GM18861 (cell line): ENCODE results near the gene SFSWAP.

Experiments used
- ATAC-seq: cut with Tn5 transposase; IDR thresholded peaks from one replicate; pipeline ENCODE4 v1.9.1; 2021; ENCODE audit not compliant: unreplicated experiment

Gene SFSWAP

GRCh38 chr12:131830914-131831571 is 120.2 kb downstream of the SFSWAP start:
- ATAC-seq, result no peak

- ATAC-seq, result no peak
Observed at GRCh38 chr12:131831635-131832041, 120.7 kb downstream of the SFSWAP start.

DNA sequence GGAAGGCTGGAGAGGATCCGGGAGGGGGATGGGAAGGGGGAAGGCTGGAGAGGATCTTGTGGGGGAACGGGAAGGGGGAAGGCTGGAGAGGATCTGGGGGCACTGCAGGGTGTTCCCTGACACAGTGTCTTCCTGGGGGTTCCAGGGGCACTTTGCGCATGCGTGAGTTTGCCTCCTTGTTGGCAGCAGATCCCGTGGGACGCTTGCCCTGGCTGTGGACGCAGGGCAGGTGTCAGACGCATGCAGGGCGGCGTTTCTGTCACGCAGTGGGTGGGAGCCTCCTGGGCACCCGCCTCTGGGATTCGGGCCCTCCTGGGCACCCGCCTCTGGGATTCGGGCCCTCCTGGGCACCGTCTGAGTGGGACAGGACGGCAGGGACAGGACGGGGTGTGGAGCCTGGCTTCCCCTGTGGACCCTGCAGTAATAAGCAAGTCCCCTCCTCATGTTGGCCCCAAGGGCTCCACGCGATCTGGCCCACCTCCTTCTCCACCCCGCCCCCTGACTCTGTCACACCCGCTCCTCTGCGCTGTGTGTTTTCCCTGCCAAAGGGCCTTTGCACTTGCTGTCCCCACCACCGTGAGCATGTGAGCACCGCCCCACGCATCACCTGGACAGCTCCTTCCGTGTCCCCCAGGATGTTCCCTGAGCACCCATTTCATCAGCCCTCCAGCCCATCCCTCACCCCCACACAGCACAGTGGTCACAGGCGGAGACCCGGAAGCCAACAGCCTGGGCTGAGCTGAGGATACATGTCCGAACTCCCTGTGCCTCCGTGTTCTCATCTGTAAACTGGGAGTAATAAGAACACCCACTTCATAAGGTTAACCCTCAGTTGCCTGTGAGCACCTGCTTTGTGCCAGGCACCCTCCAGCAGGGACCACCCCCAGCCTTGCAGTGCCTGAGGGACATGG is 121.7 kb downstream of the SFSWAP start:
- ATAC-seq, result no peak

- no peak for ATAC-seq
Observed at GRCh38 chr12:131833288-131833895, 122.5 kb downstream of the SFSWAP start.

- ATAC-seq, result no peak
Observed at GRCh38 chr12:131833896-131834641, 123.2 kb downstream of the SFSWAP start.

DNA sequence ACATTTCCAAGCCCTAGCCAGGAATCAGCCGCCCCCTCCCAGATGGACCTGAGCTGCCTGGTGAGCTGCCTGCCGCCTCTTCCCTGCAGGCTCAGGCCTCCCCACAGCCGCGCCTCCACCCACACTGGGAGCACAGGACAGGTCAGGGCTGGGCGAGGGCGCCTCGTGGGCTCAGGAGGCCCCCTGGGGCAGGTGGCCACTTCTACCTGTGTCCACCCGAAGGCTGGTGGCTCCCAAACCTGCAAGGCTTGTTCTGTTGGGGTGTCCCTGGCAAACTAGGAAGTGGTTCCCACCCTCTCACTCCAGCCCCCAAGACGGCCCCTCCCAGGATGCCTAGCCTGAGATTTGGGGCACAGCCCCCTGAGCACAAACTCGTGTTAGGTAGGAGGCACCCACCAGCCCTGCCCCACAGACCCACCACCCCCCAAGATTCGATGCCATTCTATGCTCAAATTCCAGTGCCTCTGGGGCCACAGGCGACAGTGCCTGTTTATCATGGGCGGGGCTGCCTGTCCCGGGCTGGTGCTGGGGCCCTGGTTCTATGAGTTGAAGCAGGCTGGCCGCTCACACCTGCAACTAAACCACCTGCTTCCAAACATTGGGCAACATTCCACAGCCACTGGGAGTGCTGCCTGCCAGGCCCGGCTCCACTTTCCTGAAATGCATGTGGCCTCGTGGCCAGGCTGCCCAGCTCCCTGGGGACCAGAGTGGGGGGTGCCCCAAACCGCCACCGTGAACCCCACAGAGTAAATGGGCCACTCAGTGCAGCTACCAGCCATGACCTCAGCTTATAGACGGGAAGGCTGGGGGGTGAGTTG is 124.1 kb downstream of the SFSWAP start:
- no peak for ATAC-seq

DNA sequence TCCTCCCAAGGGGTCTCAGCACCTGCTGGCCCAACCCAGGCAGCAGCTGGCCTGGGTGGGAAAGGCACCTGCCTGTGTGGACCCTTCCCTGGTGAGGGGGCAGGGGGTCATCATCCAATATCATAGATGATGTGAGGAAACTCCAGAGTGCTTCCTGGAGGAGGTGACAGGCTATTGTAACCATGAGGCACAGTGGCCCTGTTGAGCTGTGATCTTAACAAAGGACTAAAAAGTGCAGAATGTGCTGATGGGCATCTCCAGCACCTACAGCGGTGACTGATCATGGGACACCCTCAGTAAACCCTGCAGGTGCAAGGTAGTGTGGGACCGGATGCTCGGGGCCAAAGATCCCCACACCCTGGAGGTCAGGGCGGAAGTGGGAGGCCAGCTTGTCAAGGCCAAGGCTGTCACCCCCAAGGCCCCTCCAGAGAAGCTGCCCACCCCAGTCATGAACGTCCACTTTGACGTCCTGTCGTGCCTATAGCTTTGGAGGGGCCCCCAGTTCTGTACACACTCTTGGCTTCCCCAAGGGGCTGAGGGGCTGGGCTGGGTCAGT is 124.8 kb downstream of the SFSWAP start:
- ATAC-seq, result no peak

DNA sequence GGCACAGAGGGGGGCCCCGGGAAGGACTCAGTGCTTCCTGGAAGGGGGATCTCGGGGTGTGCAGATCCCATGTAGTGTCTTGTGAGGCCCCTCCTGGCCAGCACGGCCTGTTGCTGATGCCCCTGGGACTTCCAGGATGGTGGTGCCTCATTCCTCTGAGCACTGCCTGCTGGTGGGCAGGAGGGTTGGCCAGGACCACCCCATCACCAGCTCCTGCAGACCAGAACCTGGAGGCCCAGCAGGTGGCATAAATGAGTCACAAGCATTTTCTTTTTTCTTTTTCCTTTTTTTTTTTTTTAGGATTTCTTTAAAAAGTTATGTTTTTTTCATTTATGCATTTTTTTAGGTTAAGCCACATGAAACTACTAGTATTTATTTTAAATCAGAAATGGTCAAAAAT is 125.3 kb downstream of the SFSWAP start:
- ATAC-seq, result no peak

GRCh38 chr12:131836714-131837397 is 126.0 kb downstream of the SFSWAP start:
- ATAC-seq, result no peak

DNA sequence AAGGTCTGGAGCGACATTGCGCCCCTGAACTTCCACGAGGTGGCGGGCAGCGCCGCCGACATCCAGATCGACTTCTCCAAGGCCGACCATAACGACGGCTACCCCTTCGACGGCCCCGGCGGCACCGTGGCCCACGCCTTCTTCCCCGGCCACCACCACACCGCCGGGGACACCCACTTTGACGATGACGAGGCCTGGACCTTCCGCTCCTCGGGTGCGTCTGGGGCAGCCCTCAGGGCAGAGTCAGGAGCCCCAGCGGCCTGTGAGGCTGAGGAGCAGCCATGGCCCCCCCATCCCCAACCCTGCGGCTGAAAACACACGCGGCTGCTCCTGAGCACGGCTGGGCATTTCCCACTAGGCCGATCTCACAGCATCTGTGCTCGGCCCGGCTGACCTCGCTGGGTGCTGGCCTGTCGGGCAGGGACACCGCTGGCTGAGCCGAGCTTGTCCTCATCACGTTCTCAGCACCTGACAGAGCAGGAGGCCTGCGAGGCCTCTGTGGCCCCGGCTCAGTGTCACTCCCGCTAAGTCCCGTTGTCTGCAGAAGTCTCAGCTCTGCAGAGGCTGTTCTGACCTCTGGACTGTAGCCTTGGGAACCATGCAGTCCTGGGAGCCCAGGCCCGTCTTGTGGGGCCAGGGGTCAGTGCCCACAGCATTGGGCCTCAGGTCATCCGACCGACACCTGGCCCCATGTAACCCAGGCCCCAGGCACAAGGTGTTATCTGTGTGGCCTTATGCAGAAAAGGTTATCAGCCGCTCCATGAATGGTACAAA is 129.9 kb downstream of the SFSWAP start:
- no peak for ATAC-seq

DNA sequence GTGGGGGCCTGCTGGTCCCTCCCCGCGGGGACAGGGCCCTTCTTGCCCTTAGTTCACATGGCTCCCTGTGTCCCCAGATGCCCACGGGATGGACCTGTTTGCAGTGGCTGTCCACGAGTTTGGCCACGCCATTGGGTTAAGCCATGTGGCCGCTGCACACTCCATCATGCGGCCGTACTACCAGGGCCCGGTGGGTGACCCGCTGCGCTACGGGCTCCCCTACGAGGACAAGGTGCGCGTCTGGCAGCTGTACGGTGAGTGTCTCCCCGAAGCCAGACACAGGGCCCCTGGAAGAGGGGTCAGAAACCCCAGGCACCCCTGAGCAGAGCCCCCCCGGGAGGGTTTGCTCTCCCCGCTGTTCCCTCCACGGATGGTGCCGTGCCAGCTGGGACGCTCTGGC is 130.7 kb downstream of the SFSWAP start:
- no peak for ATAC-seq

DNA sequence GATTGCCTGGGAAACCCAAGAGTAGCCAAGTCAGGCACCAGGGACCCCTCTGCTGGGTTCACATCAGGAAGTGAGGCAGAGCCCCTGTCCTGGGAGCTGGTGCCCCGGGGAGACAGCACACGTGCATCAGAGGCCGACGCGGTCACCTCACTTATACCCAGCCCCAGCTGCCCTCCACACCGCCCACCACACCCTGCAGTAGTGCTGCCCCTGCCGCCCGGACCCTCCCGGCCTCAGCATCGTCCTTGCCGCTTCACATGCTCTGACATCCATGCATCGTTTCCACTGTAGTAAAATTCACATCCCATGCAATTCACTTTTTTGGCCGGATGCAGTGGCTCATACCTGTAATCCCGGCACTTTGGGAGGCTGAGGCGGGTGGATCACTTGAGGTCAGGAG is 131.3 kb downstream of the SFSWAP start:
- no peak for ATAC-seq

GRCh38 chr12:131843527-131843926 is 132.6 kb downstream of the SFSWAP start:
- ATAC-seq, result no peak

- ATAC-seq, result no peak
Observed at GRCh38 chr12:131844140-131844539, 133.2 kb downstream of the SFSWAP start.

GRCh38 chr12:131844656-131845055 is 133.8 kb downstream of the SFSWAP start:
- no peak for ATAC-seq

- ATAC-seq, result no peak
Observed at GRCh38 chr12:131845121-131845520, 134.2 kb downstream of the SFSWAP start.

GRCh38 chr12:131847456-131847855 is 136.6 kb downstream of the SFSWAP start:
- no peak for ATAC-seq

DNA sequence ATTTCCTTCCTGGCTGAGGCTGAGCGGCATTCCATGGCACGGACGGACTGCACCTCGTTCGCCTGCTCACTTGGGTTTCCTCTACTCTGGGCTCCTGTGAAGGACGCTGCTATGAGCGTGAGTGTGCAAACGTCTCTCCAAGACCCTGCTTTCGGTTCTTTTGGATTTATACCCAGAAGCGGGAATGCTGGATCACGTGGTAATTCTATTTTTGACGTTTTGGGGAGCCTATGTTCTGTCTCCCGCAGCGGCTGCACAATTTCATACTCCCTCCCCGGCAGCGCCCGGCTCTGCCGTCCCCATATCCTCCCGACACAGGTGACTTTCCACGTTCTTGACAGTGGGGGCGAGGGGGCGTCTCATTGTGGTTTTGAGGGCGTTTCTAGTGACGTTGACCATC is 137.9 kb downstream of the SFSWAP start:
- no peak for ATAC-seq
